Measurements from ENCODE around the gene IL36G.

Gene IL36G

GRCh38 chr2:113010088-113010487 lies 32.3 kb downstream of the IL36G start:
- H3K4me1 ChIP-seq, result no peaks in the 10 kb centered on the region
- H3K4me2 ChIP-seq, result no peak overlapping the region
- H3K4me3 ChIP-seq, result no peak overlapping the region
- H3K27me3 ChIP-seq, result no peaks in the 10 kb centered on the region
- no peak overlapping the region for H3K27ac ChIP-seq
- no peaks in the 10 kb centered on the region for H3K9me3 ChIP-seq (replicated peaks in 1 of 11)
- no peaks in the 10 kb centered on the region for H3K36me3 ChIP-seq
- no peak overlapping the region for H3K9ac ChIP-seq
- no peaks in the 10 kb centered on the region for H4K20me1 ChIP-seq
- TF ChIP-seq Cebpa-rat (IDR thresholded peaks at IDR 0.05), result no peak

- no peaks in the 10 kb centered on the region for H3K9me3 ChIP-seq (replicated peaks in 1 of 11)
Observed at GRCh38 chr2:113011108-113011507, 33.3 kb downstream of the IL36G start.

GRCh38 chr2:113012436-113013335 lies 34.9 kb downstream of the IL36G start:
- TF ChIP-seq Cebpa-rat (IDR thresholded peaks at IDR 0.05), result no peak
- Histone ChIP-seq H3K4me1 (no peaks in the 10 kb centered on the region), H4K20me1 (no peaks in the 10 kb centered on the region), H3K27ac (no peak overlapping the region), H3K27me3 (no peaks in the 10 kb centered on the region), H3K36me3 (no peaks in the 10 kb centered on the region), H3K4me2 (no peak overlapping the region), H3K9me3 (replicated peaks in 1 of 11) (no peaks in the 10 kb centered on the region), H3K9ac (no peak overlapping the region), H3K4me3 (no peak overlapping the region)

More at GRCh38 chr2:113011108-113011507, 33.3 kb downstream of the IL36G start:
- no peak overlapping the region for H3K4me2 ChIP-seq
- no peak for TF ChIP-seq Cebpa-rat (IDR thresholded peaks at IDR 0.05)
- no peaks in the 10 kb centered on the region for H3K27me3 ChIP-seq
- H3K4me1 ChIP-seq, result no peaks in the 10 kb centered on the region
- H3K9ac ChIP-seq, result no peak overlapping the region
- no peaks in the 10 kb centered on the region for H3K36me3 ChIP-seq
- H4K20me1 ChIP-seq, result no peaks in the 10 kb centered on the region
- no peak overlapping the region for H3K27ac ChIP-seq
- no peak overlapping the region for H3K4me3 ChIP-seq

- no peak overlapping the region for H3K27ac ChIP-seq
- H3K4me2 ChIP-seq, result no peak overlapping the region
- H3K9me3 ChIP-seq (replicated peaks in 1 of 11), result no peaks in the 10 kb centered on the region
- no peaks in the 10 kb centered on the region for H3K36me3 ChIP-seq
- no peaks in the 10 kb centered on the region for H4K20me1 ChIP-seq
- no peaks in the 10 kb centered on the region for H3K27me3 ChIP-seq
- no peak for TF ChIP-seq Cebpa-rat (IDR thresholded peaks at IDR 0.05)
- H3K4me3 ChIP-seq, result no peak overlapping the region
- H3K9ac ChIP-seq, result no peak overlapping the region
- H3K4me1 ChIP-seq, result no peaks in the 10 kb centered on the region
Observed at GRCh38 chr2:113013336-113013661, 35.5 kb downstream of the IL36G start.

GRCh38 chr2:113014067-113014466 lies 36.3 kb downstream of the IL36G start:
- Histone ChIP-seq H3K9me3 (replicated peaks in 1 of 11) (peaks cover 0 to 6% (median 3%) of the 10 kb centered on the region in 11 experiments; a peak in 5 of 22 replicates), H4K20me1 (no peaks in the 10 kb centered on the region), H3K27me3 (no peaks in the 10 kb centered on the region), H3K36me3 (no peaks in the 10 kb centered on the region), H3K9ac (no peak overlapping the region), H3K4me1 (no peaks in the 10 kb centered on the region), H3K4me3 (no peak overlapping the region), H3K4me2 (no peak overlapping the region), H3K27ac (no peak overlapping the region)
- no peak for TF ChIP-seq Cebpa-rat (IDR thresholded peaks at IDR 0.05)

GRCh38 chr2:113015042-113015441 lies 37.2 kb downstream of the IL36G start:
- Histone ChIP-seq H4K20me1 (no peaks in the 10 kb centered on the region), H3K27me3 (no peaks in the 10 kb centered on the region), H3K4me2 (no peak overlapping the region), H3K4me3 (no peak overlapping the region), H3K9me3 (replicated peaks in 1 of 11) (peaks cover 0 to 12% (median 7%) of the 10 kb centered on the region in 11 experiments; a peak in 6 of 22 replicates), H3K4me1 (no peaks in the 10 kb centered on the region), H3K27ac (no peak overlapping the region), H3K9ac (no peak overlapping the region), H3K36me3 (no peaks in the 10 kb centered on the region)
- no peak for TF ChIP-seq Cebpa-rat (IDR thresholded peaks at IDR 0.05)

GRCh38 chr2:113015655-113016054 lies 37.8 kb downstream of the IL36G start:
- no peak overlapping the region for H3K4me2 ChIP-seq
- TF ChIP-seq Cebpa-rat (IDR thresholded peaks at IDR 0.05), result no peak
- no peaks in the 10 kb centered on the region for H3K4me1 ChIP-seq
- no peaks in the 10 kb centered on the region for H3K27me3 ChIP-seq
- H4K20me1 ChIP-seq, result no peaks in the 10 kb centered on the region
- peaks cover 0 to 12% (median 7%) of the 10 kb centered on the region in 11 experiments; a peak in 6 of 22 replicates for H3K9me3 ChIP-seq (replicated peaks in 1 of 11)
- H3K9ac ChIP-seq, result no peak overlapping the region
- no peaks in the 10 kb centered on the region for H3K36me3 ChIP-seq
- H3K4me3 ChIP-seq, result no peak overlapping the region
- no peak overlapping the region for H3K27ac ChIP-seq

GRCh38 chr2:113018509-113018908 lies 40.7 kb downstream of the IL36G start:
- no peak overlapping the region for H3K4me3 ChIP-seq
- H3K27ac ChIP-seq, result no peak overlapping the region
- no peak for TF ChIP-seq Cebpa-rat (IDR thresholded peaks at IDR 0.05)
- no peaks in the 10 kb centered on the region for H4K20me1 ChIP-seq
- peaks cover 0 to 12% (median 7%) of the 10 kb centered on the region in 11 experiments; a peak in 6 of 22 replicates for H3K9me3 ChIP-seq (replicated peaks in 1 of 11)
- no peak overlapping the region for H3K4me2 ChIP-seq
- no peaks in the 10 kb centered on the region for H3K27me3 ChIP-seq
- H3K4me1 ChIP-seq, result no peaks in the 10 kb centered on the region
- no peaks in the 10 kb centered on the region for H3K36me3 ChIP-seq
- H3K9ac ChIP-seq, result no peak overlapping the region

GRCh38 chr2:113021312-113021711 lies 43.5 kb downstream of the IL36G start:
- Histone ChIP-seq H4K20me1 (no peaks in the 10 kb centered on the region), H3K27me3 (no peaks in the 10 kb centered on the region), H3K36me3 (no peaks in the 10 kb centered on the region), H3K9ac (no peak overlapping the region), H3K27ac (no peak overlapping the region), H3K4me2 (no peak overlapping the region), H3K4me1 (peaks cover 0 to 12% (median 10%) of the 10 kb centered on the region in 10 experiments; a peak in 12 of 20 replicates), H3K4me3 (no peak overlapping the region), H3K9me3 (replicated peaks in 1 of 11) (peaks cover 0 to 12% (median 7%) of the 10 kb centered on the region in 11 experiments; a peak in 6 of 22 replicates)
- TF ChIP-seq Cebpa-rat (IDR thresholded peaks at IDR 0.05), result no peak

GRCh38 chr2:113024764-113025163 lies 47.0 kb downstream of the IL36G start:
- H3K27ac ChIP-seq, result no peak overlapping the region

More at GRCh38 chr2:113024764-113025163, 47.0 kb downstream of the IL36G start:
- no peak overlapping the region for H3K9ac ChIP-seq
- no peak overlapping the region for H3K4me2 ChIP-seq
- TF ChIP-seq Cebpa-rat (IDR thresholded peaks at IDR 0.05), result no peak
- H3K9me3 ChIP-seq (replicated peaks in 1 of 11), result peaks cover 0 to 4% (median 0%) of the 10 kb centered on the region in 11 experiments; a peak in 2 of 22 replicates
- no peaks in the 10 kb centered on the region for H3K36me3 ChIP-seq
- H4K20me1 ChIP-seq, result no peaks in the 10 kb centered on the region
- H3K4me1 ChIP-seq, result peaks cover 0 to 13% (median 10%) of the 10 kb centered on the region in 10 experiments; a peak in 12 of 20 replicates
- no peak overlapping the region for H3K4me3 ChIP-seq
- no peaks in the 10 kb centered on the region for H3K27me3 ChIP-seq

All from BLaER1 treated with 17β-estradiol and CSF1 and Interleukin-3, amounts not matched to agents 10 nM and 100 nM (cell line).